H9 (cell line): ENCODE data around the gene SCLY. TPM values are rescaled to one million over a fixed set of nuclear protein-coding genes. Genes with fewer than 3 reads are reported as not detected.

Experiments
- DNase-seq: peaks from one replicate; pipeline ENCODE4 v3.0.0-alpha.2; 2017
- H2AFZ ChIP-seq: one replicate; pipeline ENCODE4 v1.6.1; 2013; ENCODE audit warnings: mild to moderate bottlenecking, low read length, control low read depth, moderate library complexity
- H2AK5ac ChIP-seq: 2 replicates; pipeline ENCODE4 v1.6.1; 2013; ENCODE audit warnings: low read length, control low read depth, mixed read lengths; ENCODE audit not compliant: insufficient read length
- H2BK120ac ChIP-seq: one replicate; pipeline ENCODE4 v1.6.1; 2013; ENCODE audit warnings: low read depth, mild to moderate bottlenecking, low read length, control low read depth, inconsistent platforms; ENCODE audit not compliant: poor library complexity, severe bottlenecking
- H2BK12ac ChIP-seq: 2 replicates; pipeline ENCODE4 v1.6.1; 2013; ENCODE audit warnings: low read length, control low read depth, mixed read lengths, low read depth; ENCODE audit not compliant: insufficient read length
- H2BK15ac ChIP-seq: 2 replicates; pipeline ENCODE4 v1.6.1; 2013; ENCODE audit warnings: low read depth, low read length, control low read depth
- H2BK20ac ChIP-seq: one replicate; pipeline ENCODE4 v1.6.1; 2013; ENCODE audit warnings: low read depth, mild to moderate bottlenecking, low read length, control low read depth, inconsistent platforms; ENCODE audit not compliant: poor library complexity, severe bottlenecking
- H2BK5ac ChIP-seq: 2 replicates; pipeline ENCODE4 v1.6.1; 2013; ENCODE audit warnings: low read length, control low read depth, mixed read lengths; ENCODE audit not compliant: insufficient read length
- H3K14ac ChIP-seq: 2 replicates; pipeline ENCODE4 v1.6.1; 2013; ENCODE audit warnings: low read length, control low read depth; ENCODE audit not compliant: insufficient read depth
- H3K18ac ChIP-seq: 2 replicates; pipeline ENCODE4 v1.6.1; 2013; ENCODE audit warnings: low read depth, mild to moderate bottlenecking, mixed read lengths, low read length, control low read depth; ENCODE audit not compliant: insufficient read length
- H3K23ac ChIP-seq: 2 replicates; pipeline ENCODE4 v1.6.1; 2013; ENCODE audit warnings: low read length, control low read depth, mixed read lengths, low read depth; ENCODE audit not compliant: insufficient read length
- H3K23me2 ChIP-seq: 2 replicates; pipeline ENCODE4 v1.6.1; 2013; ENCODE audit warnings: low read depth, mild to moderate bottlenecking, mixed read lengths, low read length, control low read depth; ENCODE audit not compliant: insufficient read length, poor library complexity, severe bottlenecking
- H3K27ac ChIP-seq: 2 replicates; pipeline ENCODE4 v1.5.1; 2013; ENCODE audit warnings: low read length, control low read depth, mixed read lengths, low read depth; ENCODE audit not compliant: insufficient read length
- H3K27me3 ChIP-seq: 2 replicates; pipeline ENCODE4 v1.6.1; 2013; ENCODE audit warnings: low read length, control low read depth, inconsistent platforms; ENCODE audit not compliant: insufficient read depth
- H3K4ac ChIP-seq: 2 replicates; pipeline ENCODE4 v1.6.1; 2013; ENCODE audit warnings: low read depth, mild to moderate bottlenecking, control low read depth, inconsistent platforms, low read length, moderate library complexity
- H3K4me1 ChIP-seq: 2 replicates; pipeline ENCODE4 v1.6.1; 2013; ENCODE audit warnings: low read length, control low read depth, inconsistent platforms; ENCODE audit not compliant: insufficient read depth
- H3K4me2 ChIP-seq: 2 replicates; pipeline ENCODE4 v1.6.1; 2013; ENCODE audit warnings: low read length, control low read depth, mixed read lengths; ENCODE audit not compliant: insufficient read length, insufficient read depth
- H3K56ac ChIP-seq: 2 replicates; pipeline ENCODE4 v1.6.1; 2013; ENCODE audit warnings: low read depth, mild to moderate bottlenecking, mixed read lengths, low read length, control low read depth; ENCODE audit not compliant: insufficient read length
- H3K79me1 ChIP-seq: 2 replicates; pipeline ENCODE4 v1.6.1; 2013; ENCODE audit warnings: low read depth, mild to moderate bottlenecking, moderate library complexity, low read length, control low read depth, inconsistent platforms; ENCODE audit not compliant: insufficient read depth, poor library complexity, severe bottlenecking
- H3K79me2 ChIP-seq: 2 replicates; pipeline ENCODE4 v1.6.1; 2013; ENCODE audit warnings: low read length, control low read depth, inconsistent platforms; ENCODE audit not compliant: insufficient read depth
- H3K9ac ChIP-seq: 2 replicates; pipeline ENCODE4 v1.6.1; 2013; ENCODE audit warnings: low read length, control low read depth, mixed read lengths; ENCODE audit not compliant: insufficient read length; ENCODE audit errors: extremely low read depth
- H3K9me3 ChIP-seq: one replicate; pipeline ENCODE4 v1.6.1; 2013; ENCODE audit warnings: low read depth, low read length, inconsistent platforms; ENCODE audit not compliant: control insufficient read depth
- H3T11ph ChIP-seq: one replicate; pipeline ENCODE4 v1.6.1; 2013; ENCODE audit warnings: mild to moderate bottlenecking, low read length, control low read depth, inconsistent platforms
- H4K20me1 ChIP-seq: one replicate; pipeline ENCODE4 v1.6.1; 2013; ENCODE audit not compliant: control insufficient read depth, insufficient read length, insufficient read depth
- H4K5ac ChIP-seq: 2 replicates; pipeline ENCODE4 v1.6.1; 2013; ENCODE audit warnings: low read depth, mild to moderate bottlenecking, mixed read lengths, low read length, control low read depth; ENCODE audit not compliant: insufficient read length
- H4K8ac ChIP-seq: replicated peaks from 2 replicates; pipeline ENCODE4 v1.6.1; 2013; ENCODE audit warnings: low read length, control low read depth, mixed read lengths, low read depth; ENCODE audit not compliant: insufficient read length
- H4K91ac ChIP-seq: 2 replicates; pipeline ENCODE4 v1.6.1; 2013; ENCODE audit warnings: low read depth, mild to moderate bottlenecking, moderate library complexity, mixed read lengths, low read length, control low read depth; ENCODE audit not compliant: insufficient read length
- H3K27ac Mint-ChIP-seq, 3 experiments: 2 replicates in 2 of 3; 3 replicates in 1 of 3; pipeline ENCODE4 v1.8.0; 2020 to 2021; ENCODE audit warnings: mixed read lengths in 3 of 3, mild to moderate bottlenecking in 1 of 3, moderate library complexity in 1 of 3
- H3K27me3 Mint-ChIP-seq: 2 replicates; pipeline ENCODE4 v1.8.0; 2021; ENCODE audit warnings: low read depth, mild to moderate bottlenecking, moderate library complexity, mixed read lengths
- H3K36me3 Mint-ChIP-seq, 3 experiments: 2 replicates in 2 of 3; 3 replicates in 1 of 3; pipeline ENCODE4 v1.8.0; 2020 to 2021; ENCODE audit warnings: low read depth in 3 of 3, mixed read lengths in 3 of 3; ENCODE audit not compliant: insufficient read depth in 1 of 3
- H3K4me1 Mint-ChIP-seq, 2 experiments: 2 replicates each; pipeline ENCODE4 v1.8.0; 2020; ENCODE audit warnings: mixed read lengths in 2 of 2
- H3K4me3 Mint-ChIP-seq, 2 experiments: 2 replicates in 1 of 2; 3 replicates in 1 of 2; pipeline ENCODE4 v1.8.0; 2020 to 2021; ENCODE audit warnings: mild to moderate bottlenecking in 2 of 2, mixed read lengths in 2 of 2, moderate library complexity in 1 of 2
- H3K9me3 Mint-ChIP-seq, 2 experiments: 2 replicates in 1 of 2; 3 replicates in 1 of 2; pipeline ENCODE4 v1.8.0; 2020; ENCODE audit warnings: mild to moderate bottlenecking in 2 of 2, mixed read lengths in 2 of 2, moderate library complexity in 1 of 2
- WGBS: extraction: QIAGEN DNeasy Blood & Tissue Kit; methylation state at CpG from one replicate; pipeline ENCODE4 v1.1.7; 2013; ENCODE audit warnings: missing lambda C conversion rate, low lambda C conversion rate, mixed read lengths; ENCODE audit not compliant: insufficient read length; ENCODE audit errors: extremely low coverage; 5-methylcytosine and 5-hydroxymethylcytosine counted together
- total RNA-seq: library from RNA; stranded (reverse); gene quantifications from 2 replicates; pipeline ENCODE4 v1.2.1, GENCODE V29; 2021
- TF ChIP-seq, protein P1 (sequence below): fragments of 200-600 bp; sonication (generic); conservative IDR thresholded peaks from 3 replicates; pipeline ENCODE4 v1.8.0; 2021; ENCODE audit warnings: antibody characterized with exemption, mild to moderate bottlenecking

Gene SCLY
- total RNA-seq, 1 experiment from 2014 or later, result 55.3 TPM

- no peak overlapping the region for H4K91ac ChIP-seq
- H3K4ac ChIP-seq, result no peak overlapping the region
- Mint-ChIP-seq H3K4me3 (no peak overlapping the region), H3K36me3 (no peaks in the 10 kb centered on the region), H3K27me3 (no peaks in the 10 kb centered on the region; the same call in 1 of the 2 replicates), H3K27ac (no peak overlapping the region), H3K4me1 (no peaks in the 10 kb centered on the region), H3K9me3 (no peaks in the 10 kb centered on the region; a peak in 1 of 5 replicates)
- H3K14ac ChIP-seq, result no peak overlapping the region
- no peaks in the 10 kb centered on the region for H3K79me2 ChIP-seq
- H4K8ac ChIP-seq, result no peak overlapping the region
- H3K27me3 ChIP-seq, result no peaks in the 10 kb centered on the region
- no peak overlapping the region for H2AK5ac ChIP-seq
- H3K4me1 ChIP-seq, result no peaks in the 10 kb centered on the region
- no peak overlapping the region for H4K5ac ChIP-seq
- H3K56ac ChIP-seq, result no peak overlapping the region
- no peak overlapping the region for H2AFZ ChIP-seq
- no peak overlapping the region for H3T11ph ChIP-seq
- H3K27ac ChIP-seq, result no peak overlapping the region
- H3K9me3 ChIP-seq, result no peaks in the 10 kb centered on the region
- H3K4me2 ChIP-seq, result no peak overlapping the region
- TF ChIP-seq, protein P1, sequence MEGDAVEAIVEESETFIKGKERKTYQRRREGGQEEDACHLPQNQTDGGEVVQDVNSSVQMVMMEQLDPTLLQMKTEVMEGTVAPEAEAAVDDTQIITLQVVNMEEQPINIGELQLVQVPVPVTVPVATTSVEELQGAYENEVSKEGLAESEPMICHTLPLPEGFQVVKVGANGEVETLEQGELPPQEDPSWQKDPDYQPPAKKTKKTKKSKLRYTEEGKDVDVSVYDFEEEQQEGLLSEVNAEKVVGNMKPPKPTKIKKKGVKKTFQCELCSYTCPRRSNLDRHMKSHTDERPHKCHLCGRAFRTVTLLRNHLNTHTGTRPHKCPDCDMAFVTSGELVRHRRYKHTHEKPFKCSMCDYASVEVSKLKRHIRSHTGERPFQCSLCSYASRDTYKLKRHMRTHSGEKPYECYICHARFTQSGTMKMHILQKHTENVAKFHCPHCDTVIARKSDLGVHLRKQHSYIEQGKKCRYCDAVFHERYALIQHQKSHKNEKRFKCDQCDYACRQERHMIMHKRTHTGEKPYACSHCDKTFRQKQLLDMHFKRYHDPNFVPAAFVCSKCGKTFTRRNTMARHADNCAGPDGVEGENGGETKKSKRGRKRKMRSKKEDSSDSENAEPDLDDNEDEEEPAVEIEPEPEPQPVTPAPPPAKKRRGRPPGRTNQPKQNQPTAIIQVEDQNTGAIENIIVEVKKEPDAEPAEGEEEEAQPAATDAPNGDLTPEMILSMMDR, result no peak
- no peak overlapping the region for H3K9ac ChIP-seq
- H2BK5ac ChIP-seq, result no peak overlapping the region
- H2BK120ac ChIP-seq, result no peak overlapping the region
- no peak overlapping the region for H2BK20ac ChIP-seq
- no peak overlapping the region for H3K18ac ChIP-seq
- no peak overlapping the region for H2BK12ac ChIP-seq
- no peak for DNase-seq
- no peaks in the 10 kb centered on the region for H3K23me2 ChIP-seq
- H3K23ac ChIP-seq, result no peak overlapping the region
- H4K20me1 ChIP-seq, result no peaks in the 10 kb centered on the region
- H2BK15ac ChIP-seq, result no peak overlapping the region
- H3K79me1 ChIP-seq, result no peaks in the 10 kb centered on the region
- no CpG with 5 or more reads among the region's 2 CpGs for WGBS
Observed at GRCh38 chr2:238126338-238126737, 65.5 kb downstream of the SCLY start.
